Kidney (tissue), 14 donors: Measurements from ENCODE around the gene RSU1. TPM values are rescaled to one million over a fixed set of nuclear protein-coding genes. Genes with fewer than 3 reads are reported as not detected.

Experiments
- DNase-seq, 5 donors: peaks; one replicate each; pipeline ENCODE4 v3.0.0-alpha.2; 2013 to 2020
- FAIRE-seq: peaks from 2 replicates; lab custom pipeline; 2012; peaks lifted over from hg19 to GRCh38; lab: Jason Lieb, UNC
- H3K27ac ChIP-seq, 2 donors: one replicate each; pipeline ENCODE4 v1.7.0; 2013; ENCODE audit warnings: low read depth in 2 of 2, low read length in 2 of 2, inconsistent platforms in 1 of 2
- H3K27me3 ChIP-seq: one replicate; pipeline ENCODE4 v1.7.1; 2013; ENCODE audit warnings: low read length, inconsistent platforms; ENCODE audit not compliant: control insufficient read depth, insufficient read depth
- H3K36me3 ChIP-seq, 3 donors: one replicate each; pipeline versions ENCODE4 v1.7.0 to v1.7.1; 2013; ENCODE audit warnings: low read length in 3 of 3, control low read depth in 1 of 3, inconsistent platforms in 1 of 3; ENCODE audit not compliant: insufficient read depth in 3 of 3, control insufficient read depth in 2 of 3
- H3K4me1 ChIP-seq, 3 donors: one replicate each; pipeline versions ENCODE4 v1.7.0 to v1.7.1; 2013; ENCODE audit warnings: low read length in 3 of 3, inconsistent platforms in 1 of 3, low read depth in 1 of 3; ENCODE audit not compliant: control insufficient read depth in 2 of 3, insufficient read depth in 2 of 3
- H3K4me3 ChIP-seq, 3 donors: one replicate each; pipeline versions ENCODE4 v1.7.0 to v1.8.1; 2013; ENCODE audit warnings: low read length in 3 of 3, control low read depth in 1 of 3, inconsistent platforms in 1 of 3
- H3K9ac ChIP-seq, 3 donors: one replicate each; pipeline versions ENCODE4 v1.7.0 to v1.7.1; 2013; ENCODE audit warnings: low read length in 3 of 3, control low read depth in 1 of 3, inconsistent platforms in 1 of 3
- H3K9me3 ChIP-seq, 3 donors: one replicate each; pipeline versions ENCODE4 v1.7.0 to v1.7.1; 2013; ENCODE audit warnings: low read length in 3 of 3, control low read depth in 1 of 3, inconsistent platforms in 1 of 3; ENCODE audit not compliant: control insufficient read depth in 2 of 3, insufficient read depth in 1 of 3
- intact Hi-C: fragments of 100-400 bp; cut with DNase I; formaldehyde crosslinking; loops from one replicate; pipeline ENCODE4 v1.11.1; 2022
- polyA plus RNA-seq: library from polyadenylated mRNA; stranded (reverse); fragments of 350-450 nt; fragmentation: Illumina TruSeq; extraction: RNeasy Lipid Tissue Mini Kit (QIAGEN cat#74804); gene quantifications from one replicate; pipeline ENCODE4 v1.2.3, GENCODE V29; 2014; ENCODE audit warnings: low read depth, low replicate concordance; ENCODE audit not compliant: insufficient read depth
- total RNA-seq: library from RNA; stranded (reverse); fragmentation: NEBNext Ultra II Directional; extraction: Animal tissue kit (Norgen Biotek cat#: 25700); gene quantifications from one replicate; pipeline ENCODE4 v1.2.1, GENCODE V29; 2021
- TF ChIP-seq, protein P1 (sequence below): IDR thresholded peaks from 3 replicates; pipeline ENCODE4 v1.5.1; 2012; ENCODE audit warnings: mild to moderate bottlenecking, moderate library complexity, borderline replicate concordance; ENCODE audit not compliant: insufficient read depth; ENCODE audit errors: extremely low read depth
- donor health status: control.
- donor health status: control.
- donor health status: control.
- donor health status: control.
- donor health status: control.
- donor health status: DM: yes; HTN: yes; CAD: no.
- donor health status: Normal renal cell carcinoma (clear cell type).

Gene RSU1
- total and polyA plus RNA-seq, 2 donors from 2014 or later = 44.6 to 72.4 TPM

DNA sequence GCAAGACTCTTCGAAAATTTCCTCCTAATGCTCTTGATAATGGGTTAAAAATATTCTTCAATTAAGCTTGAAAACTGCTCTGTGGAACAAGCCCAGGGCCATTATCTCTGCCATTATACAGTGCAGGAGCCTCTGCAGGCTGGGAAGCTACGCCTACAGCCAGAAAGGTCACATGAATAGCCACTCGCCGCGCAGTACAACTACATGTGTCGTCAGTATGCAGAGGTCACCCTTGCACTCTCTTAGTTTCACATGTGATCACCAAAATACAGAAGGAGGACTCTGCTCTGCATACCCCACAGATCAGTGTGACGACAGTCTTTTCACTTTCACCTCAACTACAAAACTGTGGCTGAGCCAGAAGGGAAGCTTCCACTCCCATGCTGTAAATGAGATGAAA lies 153.8 kb downstream of the RSU1 start:
- no peak overlapping the region for H3K27ac ChIP-seq
- no peak for FAIRE-seq
- H3K4me3 ChIP-seq = no peak overlapping the region
- DNase-seq = no peak
- H3K9ac ChIP-seq = no peak overlapping the region
- TF ChIP-seq, protein P1, sequence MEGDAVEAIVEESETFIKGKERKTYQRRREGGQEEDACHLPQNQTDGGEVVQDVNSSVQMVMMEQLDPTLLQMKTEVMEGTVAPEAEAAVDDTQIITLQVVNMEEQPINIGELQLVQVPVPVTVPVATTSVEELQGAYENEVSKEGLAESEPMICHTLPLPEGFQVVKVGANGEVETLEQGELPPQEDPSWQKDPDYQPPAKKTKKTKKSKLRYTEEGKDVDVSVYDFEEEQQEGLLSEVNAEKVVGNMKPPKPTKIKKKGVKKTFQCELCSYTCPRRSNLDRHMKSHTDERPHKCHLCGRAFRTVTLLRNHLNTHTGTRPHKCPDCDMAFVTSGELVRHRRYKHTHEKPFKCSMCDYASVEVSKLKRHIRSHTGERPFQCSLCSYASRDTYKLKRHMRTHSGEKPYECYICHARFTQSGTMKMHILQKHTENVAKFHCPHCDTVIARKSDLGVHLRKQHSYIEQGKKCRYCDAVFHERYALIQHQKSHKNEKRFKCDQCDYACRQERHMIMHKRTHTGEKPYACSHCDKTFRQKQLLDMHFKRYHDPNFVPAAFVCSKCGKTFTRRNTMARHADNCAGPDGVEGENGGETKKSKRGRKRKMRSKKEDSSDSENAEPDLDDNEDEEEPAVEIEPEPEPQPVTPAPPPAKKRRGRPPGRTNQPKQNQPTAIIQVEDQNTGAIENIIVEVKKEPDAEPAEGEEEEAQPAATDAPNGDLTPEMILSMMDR = no peak
- no peaks in the 10 kb centered on the region for H3K9me3 ChIP-seq
- H3K36me3 ChIP-seq = no peaks in the 10 kb centered on the region
- H3K27me3 ChIP-seq = no peaks in the 10 kb centered on the region
- intact Hi-C loops = no loop called here
- H3K4me1 ChIP-seq = no peaks in the 10 kb centered on the region

DNA sequence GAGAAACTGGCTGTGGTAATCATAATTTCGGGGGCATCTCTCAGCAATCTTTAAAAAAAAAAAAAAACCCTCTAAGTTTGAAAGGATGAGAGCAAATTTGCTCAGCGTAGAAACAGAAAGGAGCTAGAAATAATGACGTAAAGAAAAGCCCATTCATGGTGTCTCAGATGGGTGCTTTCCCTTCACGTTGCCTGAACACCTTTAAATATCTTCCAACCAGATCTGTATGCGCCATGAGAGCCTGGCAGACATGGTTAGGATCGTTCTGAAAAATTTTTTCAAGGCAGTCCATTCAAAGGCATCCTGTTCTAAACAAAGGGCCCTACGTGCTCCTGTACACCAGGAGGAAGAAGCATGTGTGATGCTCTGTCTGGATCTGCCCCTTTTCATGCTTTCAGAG lies 154.3 kb downstream of the RSU1 start:
- FAIRE-seq (no peak), DNase-seq (no peak)
- TF ChIP-seq, protein P1 = no peak
- Histone ChIP-seq H3K27me3 (no peaks in the 10 kb centered on the region), H3K36me3 (no peaks in the 10 kb centered on the region), H3K4me3 (no peak overlapping the region), H3K9me3 (no peaks in the 10 kb centered on the region), H3K4me1 (no peaks in the 10 kb centered on the region), H3K9ac (no peak overlapping the region), H3K27ac (no peak overlapping the region)
- intact Hi-C loops = no loop called here

DNA sequence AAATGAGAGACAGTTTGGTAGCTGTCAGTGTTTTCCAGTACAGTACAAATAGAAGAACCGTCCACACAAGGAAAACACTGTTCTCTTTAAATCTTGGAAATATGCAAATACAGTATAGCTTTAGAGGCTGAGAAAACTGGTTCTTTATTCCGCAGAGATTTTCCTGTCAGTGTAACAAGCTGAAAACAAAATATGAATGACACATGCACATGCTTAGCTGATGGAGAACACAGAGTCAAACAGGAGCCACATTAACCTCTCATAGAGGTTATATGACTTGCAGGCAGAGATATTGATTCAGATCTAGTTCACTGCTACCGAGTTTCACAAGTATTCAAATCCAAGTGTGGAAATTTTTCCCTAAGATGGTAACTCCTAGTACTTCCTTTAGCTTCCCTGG lies 160.3 kb downstream of the RSU1 start:
- Histone ChIP-seq H3K9me3 (no peaks in the 10 kb centered on the region), H3K27me3 (no peaks in the 10 kb centered on the region), H3K4me3 (no peak overlapping the region), H3K4me1 (no peaks in the 10 kb centered on the region), H3K9ac (no peak overlapping the region), H3K27ac (no peak overlapping the region), H3K36me3 (no peaks in the 10 kb centered on the region)
- FAIRE-seq (no peak), DNase-seq (no peak)
- intact Hi-C loops = no loop called here
- TF ChIP-seq, protein P1 = no peak

DNA sequence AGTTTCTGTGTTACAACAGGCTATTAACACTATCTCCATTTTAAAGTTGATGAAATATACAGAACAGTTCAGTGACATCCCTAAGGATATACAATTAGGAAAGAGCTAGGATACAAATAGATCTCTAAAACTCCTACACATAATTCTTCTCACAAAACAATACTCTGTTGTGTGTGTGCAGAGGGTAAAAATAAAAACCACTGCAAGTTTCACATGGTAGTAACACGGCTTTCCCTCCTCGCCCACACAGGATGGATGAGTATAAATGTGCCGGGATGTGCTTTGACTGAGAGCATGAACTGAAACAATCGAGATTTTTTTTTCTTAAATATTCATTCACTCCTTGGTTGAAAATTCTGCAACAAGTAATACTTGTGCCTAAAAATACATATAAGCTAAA lies 164.0 kb downstream of the RSU1 start:
- no peak overlapping the region for H3K9ac ChIP-seq
- TF ChIP-seq, protein P1 = no peak
- no peaks in the 10 kb centered on the region for H3K27me3 ChIP-seq
- intact Hi-C loops = no loop called here
- no peaks in the 10 kb centered on the region for H3K36me3 ChIP-seq
- H3K4me3 ChIP-seq = no peak overlapping the region
- no peak overlapping the region for H3K27ac ChIP-seq
- H3K9me3 ChIP-seq = no peaks in the 10 kb centered on the region
- DNase-seq (no peak), FAIRE-seq (no peak)
- no peaks in the 10 kb centered on the region for H3K4me1 ChIP-seq
